Smooth muscle cell (in vitro differentiated cells): ENCODE measurements around the gene ATP1B3. TPM values are rescaled to one million over a fixed set of nuclear protein-coding genes. Genes with fewer than 3 reads are reported as not detected.

Experiments used
- DNase-seq: peaks from one replicate; lab custom pipeline; 2025; ENCODE audit not compliant: unreplicated experiment; lab: John Stamatoyannopoulos, UW
- H2AFZ ChIP-seq: fragments of 200-600 bp; sonication (generic); 2 replicates; pipeline ENCODE4 v1.6.0; 2016; ENCODE audit warnings: antibody characterized with exemption, low read depth, mild to moderate bottlenecking
- H3F3A ChIP-seq: fragments of 200-600 bp; sonication (generic); 2 replicates; pipeline ENCODE4 v1.6.0; 2017; ENCODE audit warnings: antibody characterized with exemption, low read depth
- H3K27ac ChIP-seq: fragments of 200-600 bp; sonication (generic); 2 replicates; pipeline ENCODE4 v1.5.1; 2016; ENCODE audit warnings: low read depth, mild to moderate bottlenecking
- H3K27me3 ChIP-seq: fragments of 200-600 bp; sonication (generic); 2 replicates; pipeline ENCODE4 v1.6.1; 2016; ENCODE audit warnings: low read depth, mild to moderate bottlenecking
- H3K36me3 ChIP-seq: fragments of 200-600 bp; sonication (generic); 2 replicates; pipeline ENCODE4 v1.5.1; 2016; ENCODE audit warnings: low read depth
- H3K4me1 ChIP-seq: fragments of 200-600 bp; sonication (generic); 2 replicates; pipeline ENCODE4 v1.5.1; 2016; ENCODE audit warnings: low read depth
- H3K4me2 ChIP-seq: fragments of 200-600 bp; sonication (generic); 2 replicates; pipeline ENCODE4 v1.6.0; 2016; ENCODE audit warnings: mild to moderate bottlenecking
- H3K4me3 ChIP-seq: fragments of 200-600 bp; sonication (generic); 2 replicates; pipeline ENCODE4 v1.5.1; 2016; ENCODE audit warnings: mild to moderate bottlenecking
- H3K79me2 ChIP-seq: fragments of 200-600 bp; sonication (generic); 2 replicates; pipeline ENCODE4 v1.6.0; 2016; ENCODE audit warnings: low read depth, mild to moderate bottlenecking
- H3K9ac ChIP-seq: fragments of 200-600 bp; sonication (generic); 2 replicates; pipeline ENCODE4 v1.6.0; 2016; ENCODE audit warnings: low read depth
- H3K9me3 ChIP-seq: fragments of 200-600 bp; sonication (generic); replicated peaks from 2 replicates; pipeline ENCODE4 v1.5.1; 2016; ENCODE audit warnings: low read depth
- H4K20me1 ChIP-seq: fragments of 200-600 bp; sonication (generic); 2 replicates; pipeline ENCODE4 v1.6.0; 2016; ENCODE audit warnings: low read depth
- WGBS: methylation state at CpG from one replicate; pipeline ENCODE4 v1.1.7; 2016; ENCODE audit warnings: low lambda C conversion rate; 5-methylcytosine and 5-hydroxymethylcytosine counted together
- polyA plus RNA-seq: library from polyadenylated mRNA; unstranded; fragments of >200 nt; fragmentation: Nextera tagmentation; extraction: Ambion mirVana; gene quantifications from 2 replicates; pipeline ENCODE4 v1.2.1, GENCODE V29; 2016
- total RNA-seq: library from RNA; depleted of rRNA; stranded (reverse); fragments of >200 nt; gene quantifications from 2 replicates; pipeline ENCODE4 v1.2.3, GENCODE V29; 2014
- TF ChIP-seq, protein P1 (sequence below): fragments of 200-600 bp; sonication (generic); IDR thresholded peaks from 2 replicates; pipeline ENCODE4 v1.5.1; 2017; ENCODE audit warnings: borderline replicate concordance, mild to moderate bottlenecking, antibody characterized with exemption; ENCODE audit not compliant: insufficient read depth, poor library complexity, severe bottlenecking

The ATP1B3 gene
- total and polyA plus RNA-seq, 2 experiments from 2014 or later: 89.2 to 250 TPM

GRCh38 chr3:141834292-141834691 lies 42.2 kb upstream of the ATP1B3 start:
- Histone ChIP-seq H3K4me2 (no peak overlapping the region), H3K79me2 (no peaks in the 10 kb centered on the region), H2AFZ (no peak overlapping the region), H3K27me3 (no peaks in the 10 kb centered on the region), H3K4me3 (no peak overlapping the region), H3K9me3 (no peaks in the 10 kb centered on the region), H3K36me3 (no peaks in the 10 kb centered on the region), H3K27ac (no peak overlapping the region), H3K4me1 (no peaks in the 10 kb centered on the region), H3K9ac (no peak overlapping the region), H4K20me1 (no peaks in the 10 kb centered on the region), H3F3A (no peaks in the 10 kb centered on the region)
- TF ChIP-seq, protein P1, sequence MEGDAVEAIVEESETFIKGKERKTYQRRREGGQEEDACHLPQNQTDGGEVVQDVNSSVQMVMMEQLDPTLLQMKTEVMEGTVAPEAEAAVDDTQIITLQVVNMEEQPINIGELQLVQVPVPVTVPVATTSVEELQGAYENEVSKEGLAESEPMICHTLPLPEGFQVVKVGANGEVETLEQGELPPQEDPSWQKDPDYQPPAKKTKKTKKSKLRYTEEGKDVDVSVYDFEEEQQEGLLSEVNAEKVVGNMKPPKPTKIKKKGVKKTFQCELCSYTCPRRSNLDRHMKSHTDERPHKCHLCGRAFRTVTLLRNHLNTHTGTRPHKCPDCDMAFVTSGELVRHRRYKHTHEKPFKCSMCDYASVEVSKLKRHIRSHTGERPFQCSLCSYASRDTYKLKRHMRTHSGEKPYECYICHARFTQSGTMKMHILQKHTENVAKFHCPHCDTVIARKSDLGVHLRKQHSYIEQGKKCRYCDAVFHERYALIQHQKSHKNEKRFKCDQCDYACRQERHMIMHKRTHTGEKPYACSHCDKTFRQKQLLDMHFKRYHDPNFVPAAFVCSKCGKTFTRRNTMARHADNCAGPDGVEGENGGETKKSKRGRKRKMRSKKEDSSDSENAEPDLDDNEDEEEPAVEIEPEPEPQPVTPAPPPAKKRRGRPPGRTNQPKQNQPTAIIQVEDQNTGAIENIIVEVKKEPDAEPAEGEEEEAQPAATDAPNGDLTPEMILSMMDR: no peak
- 96% methylated on average over 3 of the region's 3 CpGs for WGBS
- no peak for DNase-seq

DNA sequence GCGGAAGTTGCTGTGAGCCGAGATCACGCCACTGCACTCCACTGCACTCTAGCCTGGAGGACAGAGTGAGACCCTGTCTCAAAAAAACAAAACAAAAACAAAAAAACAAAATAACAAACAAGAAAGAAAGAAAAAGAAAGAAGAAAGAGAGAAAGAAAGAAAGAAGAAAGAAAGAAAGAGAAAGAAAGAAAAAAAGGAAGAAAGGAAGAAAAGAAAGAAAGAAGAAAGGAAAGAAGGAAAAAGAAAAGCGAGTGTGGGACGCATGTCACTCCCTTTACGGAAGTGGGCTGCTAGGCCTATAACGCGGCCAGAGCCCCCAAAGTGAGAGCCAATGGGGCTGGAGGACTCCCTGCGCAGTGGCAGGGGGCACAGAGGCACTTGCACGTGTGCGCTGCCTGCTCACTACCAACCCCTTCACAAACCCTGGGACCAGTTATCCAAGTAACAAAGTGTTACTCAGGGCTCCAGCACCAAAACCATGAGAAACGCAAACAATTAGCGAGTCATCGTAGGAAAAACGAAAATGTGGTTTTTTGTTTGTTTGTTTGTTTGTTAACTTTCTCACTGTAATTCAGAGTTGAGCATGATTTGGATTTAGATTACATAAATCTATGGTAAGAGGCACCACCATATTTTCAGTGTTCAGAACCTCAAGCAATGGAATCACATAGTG lies 40.8 kb upstream of the ATP1B3 start:
- Histone ChIP-seq H3K4me3 (no peak overlapping the region), H2AFZ (no peak overlapping the region), H3K27me3 (no peaks in the 10 kb centered on the region), H3K36me3 (no peaks in the 10 kb centered on the region), H3K9me3 (no peaks in the 10 kb centered on the region), H3K9ac (no peak overlapping the region), H3K4me1 (no peaks in the 10 kb centered on the region), H4K20me1 (no peaks in the 10 kb centered on the region), H3K27ac (no peak overlapping the region), H3K4me2 (no peak overlapping the region), H3K79me2 (no peaks in the 10 kb centered on the region), H3F3A (no peaks in the 10 kb centered on the region)
- TF ChIP-seq, protein P1: no peak
- DNase-seq: no peak
- WGBS: 94% methylated on average over 15 of the region's 15 CpGs

DNA sequence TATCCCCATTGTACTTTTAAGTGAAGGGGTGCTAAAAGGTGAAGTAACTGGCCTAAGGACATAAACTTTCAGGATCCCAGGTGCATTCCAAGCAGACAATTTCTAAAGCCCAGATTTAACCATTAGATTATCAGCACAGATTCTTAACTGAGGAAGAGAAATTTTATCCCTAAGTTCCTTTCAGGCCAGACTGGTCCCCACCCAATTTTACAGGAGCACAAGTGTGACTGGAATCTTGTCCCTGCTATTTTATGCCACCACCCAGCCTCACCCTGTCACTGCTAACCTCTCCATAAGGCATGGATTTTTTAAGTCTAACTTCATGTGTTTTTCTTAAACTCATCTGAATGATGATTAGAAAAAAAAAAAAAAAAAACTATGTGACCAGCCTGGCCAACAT lies 37.1 kb upstream of the ATP1B3 start:
- Histone ChIP-seq H3K36me3 (no peaks in the 10 kb centered on the region), H3K27me3 (no peaks in the 10 kb centered on the region), H3K4me2 (no peak overlapping the region), H2AFZ (no peak overlapping the region), H3K27ac (no peak overlapping the region), H3K9ac (no peak overlapping the region), H4K20me1 (no peaks in the 10 kb centered on the region), H3K79me2 (no peaks in the 10 kb centered on the region), H3K9me3 (no peaks in the 10 kb centered on the region), H3K4me3 (no peak overlapping the region), H3F3A (no peaks in the 10 kb centered on the region), H3K4me1 (no peaks in the 10 kb centered on the region)
- no peak for DNase-seq
- TF ChIP-seq, protein P1: no peak
